Lower leg skin (tissue), 3 donors: ENCODE data around the gene KCNH5.

Experiments
- POLR2A ChIP-seq, 2 donors: fragments of 450-650 bp; IDR thresholded peaks; one replicate each; pipeline ENCODE4 v1.6.1; 2016 to 2017; ENCODE audit warnings: antibody characterized with exemption in 2 of 2, mild to moderate bottlenecking in 1 of 2, moderate library complexity in 1 of 2
- TF ChIP-seq, protein P1 (sequence below), 3 donors: fragments of 450-650 bp; IDR thresholded peaks; one replicate each; pipeline ENCODE4 v1.5.1; 2016; ENCODE audit warnings: antibody characterized with exemption in 3 of 3, mild to moderate bottlenecking in 3 of 3, moderate library complexity in 2 of 3

DNA sequence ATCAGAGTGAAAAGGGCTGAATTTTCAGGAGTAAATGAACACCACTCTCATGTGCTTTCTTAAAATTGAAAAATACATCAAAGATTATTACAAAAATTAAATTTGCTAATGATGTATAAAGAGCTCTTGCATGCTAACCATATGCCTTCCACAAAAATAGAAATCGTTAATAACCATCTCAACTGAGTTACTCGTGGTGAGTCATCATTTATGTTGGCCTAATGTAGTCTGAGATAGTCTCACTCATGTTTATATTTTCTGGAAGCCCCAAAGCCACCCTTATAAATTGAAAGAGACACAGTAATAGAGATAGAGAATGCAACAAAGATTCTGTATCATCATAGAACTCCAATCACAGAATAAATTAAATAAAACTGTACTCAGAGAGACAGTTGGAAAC, 131.2 kb downstream of the KCNH5 start:
- TF ChIP-seq, protein P1, sequence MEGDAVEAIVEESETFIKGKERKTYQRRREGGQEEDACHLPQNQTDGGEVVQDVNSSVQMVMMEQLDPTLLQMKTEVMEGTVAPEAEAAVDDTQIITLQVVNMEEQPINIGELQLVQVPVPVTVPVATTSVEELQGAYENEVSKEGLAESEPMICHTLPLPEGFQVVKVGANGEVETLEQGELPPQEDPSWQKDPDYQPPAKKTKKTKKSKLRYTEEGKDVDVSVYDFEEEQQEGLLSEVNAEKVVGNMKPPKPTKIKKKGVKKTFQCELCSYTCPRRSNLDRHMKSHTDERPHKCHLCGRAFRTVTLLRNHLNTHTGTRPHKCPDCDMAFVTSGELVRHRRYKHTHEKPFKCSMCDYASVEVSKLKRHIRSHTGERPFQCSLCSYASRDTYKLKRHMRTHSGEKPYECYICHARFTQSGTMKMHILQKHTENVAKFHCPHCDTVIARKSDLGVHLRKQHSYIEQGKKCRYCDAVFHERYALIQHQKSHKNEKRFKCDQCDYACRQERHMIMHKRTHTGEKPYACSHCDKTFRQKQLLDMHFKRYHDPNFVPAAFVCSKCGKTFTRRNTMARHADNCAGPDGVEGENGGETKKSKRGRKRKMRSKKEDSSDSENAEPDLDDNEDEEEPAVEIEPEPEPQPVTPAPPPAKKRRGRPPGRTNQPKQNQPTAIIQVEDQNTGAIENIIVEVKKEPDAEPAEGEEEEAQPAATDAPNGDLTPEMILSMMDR (IDR thresholded peaks at IDR 0.05): no peak
- no peak for TF ChIP-seq POLR2A (IDR thresholded peaks at IDR 0.05)
